Activated CD4-positive, alpha-beta T cell treated with anti-CD3 and anti-CD28 coated beads for 4 hours (primary cell): Measurements from ENCODE around the gene TMEM185B.
"Not testable (repeated sequence)": the region's sequence is repeated elsewhere in the genome, so short reads cannot be mapped to it uniquely, and the experiment has no call there.

Experiments used
- DNase-seq, 2 donors: peaks; one replicate each; pipeline ENCODE4 v3.0.0-alpha.2; 2020

The TMEM185B gene

DNA sequence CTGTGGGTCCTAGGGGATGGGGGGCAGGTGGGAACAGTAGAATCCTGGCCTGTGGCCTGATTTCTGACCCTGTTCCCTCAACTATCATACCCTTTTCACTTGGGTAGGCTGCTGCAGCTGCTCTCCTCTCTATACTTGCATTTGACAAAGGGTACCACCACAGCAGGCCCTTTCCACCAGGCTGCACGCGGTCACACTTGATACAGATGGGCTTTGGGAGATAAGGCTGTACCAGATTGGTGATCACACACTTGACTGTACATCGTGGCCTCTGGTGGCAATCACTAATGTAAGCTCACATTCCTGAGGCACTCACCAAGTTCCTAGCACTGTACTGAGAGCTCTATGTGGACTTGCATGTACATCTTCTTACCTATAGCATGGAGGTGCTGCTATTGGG lies 27.9 kb upstream of the TMEM185B start:
- DNase-seq: no peak

DNA sequence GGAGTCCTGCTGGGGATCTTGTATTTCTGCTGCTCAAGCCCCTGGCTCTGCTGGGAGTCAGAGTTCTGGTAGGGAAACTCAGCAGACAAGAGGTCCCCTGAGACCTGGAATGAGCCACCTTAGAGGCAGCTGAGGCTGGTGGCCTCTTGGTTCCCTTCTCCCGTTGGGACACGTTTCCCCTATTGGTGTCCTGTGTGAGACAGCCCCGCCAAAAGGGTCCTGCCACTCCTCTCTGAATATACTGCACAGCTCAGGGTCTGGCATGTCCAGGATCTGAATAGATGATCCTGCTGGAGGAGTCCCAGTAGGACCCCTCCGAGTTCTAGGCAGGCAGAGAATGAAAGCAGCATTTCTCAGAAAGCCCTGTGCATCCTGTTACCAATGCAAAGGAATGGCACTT lies 27.4 kb upstream of the TMEM185B start:
- no peak for DNase-seq

DNA sequence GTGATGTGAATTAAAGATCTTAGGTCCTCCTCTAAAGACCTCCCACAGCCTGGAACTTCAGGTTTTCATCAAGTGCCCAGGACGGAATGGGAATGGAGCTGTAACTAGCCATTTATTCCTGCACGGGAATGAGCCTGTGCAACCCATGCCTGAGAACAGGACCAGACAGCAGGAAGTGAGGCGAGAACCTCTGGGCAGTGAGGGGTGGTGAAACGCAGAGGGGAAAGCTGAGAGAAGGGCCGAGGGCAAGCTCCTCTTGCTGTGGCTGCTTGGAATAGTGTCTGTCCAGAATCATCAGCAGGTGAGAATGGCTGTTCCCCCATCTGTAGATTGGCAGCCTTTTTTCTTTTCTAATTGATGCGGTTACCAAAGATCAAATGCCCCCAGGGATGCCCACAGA lies 24.7 kb upstream of the TMEM185B start:
- DNase-seq: no peak

DNA sequence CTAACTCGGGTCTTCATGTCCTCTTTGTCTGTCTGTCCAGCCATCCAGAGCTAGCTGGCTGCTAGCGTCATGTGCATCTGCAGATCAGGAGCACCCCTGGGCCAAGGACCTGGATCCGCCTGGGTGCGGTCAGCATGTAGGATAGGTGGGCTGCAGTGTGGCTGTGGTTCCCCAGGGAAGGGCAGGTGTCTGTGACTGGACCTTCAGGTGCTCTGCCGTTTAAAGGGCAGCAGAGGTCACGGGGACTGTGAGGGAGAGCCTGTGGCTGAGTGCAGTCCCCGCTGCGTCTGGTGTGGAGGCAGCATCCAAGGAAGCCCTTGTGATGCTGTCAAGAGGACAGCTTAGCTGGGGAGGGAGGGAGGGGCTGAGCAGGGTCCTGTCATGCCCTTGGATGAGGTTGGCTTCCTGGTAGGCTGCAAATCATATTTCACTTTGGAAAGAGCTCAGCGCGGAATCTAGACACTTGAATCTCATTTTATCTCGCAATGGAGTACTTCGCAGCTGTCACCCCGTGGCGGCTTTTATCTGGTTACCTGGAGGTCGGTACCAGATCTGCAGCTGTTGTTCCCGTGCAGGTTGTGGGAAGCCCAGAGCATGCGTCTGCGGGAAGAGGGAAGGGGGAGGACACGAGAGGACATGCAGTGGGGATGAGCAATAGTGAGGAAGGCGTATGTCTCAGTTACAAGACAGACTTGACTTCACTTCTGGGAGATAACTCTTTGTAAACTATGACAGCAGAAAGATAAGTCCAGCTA lies 23.5 kb upstream of the TMEM185B start:
- no peak for DNase-seq

DNA sequence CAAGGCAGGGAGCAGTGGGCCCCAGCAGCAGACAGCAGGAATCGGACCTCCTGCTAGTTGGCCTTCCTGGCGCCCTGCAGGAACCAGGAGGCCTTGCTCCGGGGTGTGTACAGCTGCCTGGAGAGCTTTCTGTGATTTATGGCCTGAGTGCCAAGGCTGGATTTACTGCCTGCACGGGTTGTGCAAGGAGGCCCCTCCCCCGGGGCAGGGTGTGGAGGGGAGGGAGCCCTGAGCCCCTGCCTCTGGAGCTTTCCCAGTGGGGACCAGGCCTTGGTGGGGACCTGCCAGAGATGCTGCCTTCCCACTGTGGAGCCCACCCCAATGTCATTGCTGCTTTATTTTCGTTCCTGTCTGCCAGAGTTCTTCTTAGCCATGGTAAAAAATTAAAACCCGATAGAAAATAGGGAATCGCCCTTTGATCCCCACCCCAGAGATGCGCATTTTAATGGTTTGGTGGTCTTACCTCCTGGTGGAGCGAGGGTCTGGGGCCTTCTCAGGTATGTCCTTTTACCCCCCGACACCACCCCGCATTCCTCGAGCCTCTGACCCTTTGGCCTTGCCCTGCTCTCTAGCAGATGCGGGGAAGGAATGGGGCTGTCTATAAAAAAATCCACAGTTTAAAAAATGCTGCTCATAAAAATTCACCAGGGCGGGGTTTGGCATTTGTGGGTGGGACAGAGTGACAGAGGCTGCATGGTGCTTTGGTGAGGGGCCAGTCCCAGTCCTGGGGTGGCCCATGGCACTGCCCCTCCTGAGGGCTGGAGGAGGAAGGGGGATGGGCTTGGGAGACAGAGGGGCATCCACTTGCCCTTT lies 22.5 kb upstream of the TMEM185B start:
- no peak for DNase-seq

DNA sequence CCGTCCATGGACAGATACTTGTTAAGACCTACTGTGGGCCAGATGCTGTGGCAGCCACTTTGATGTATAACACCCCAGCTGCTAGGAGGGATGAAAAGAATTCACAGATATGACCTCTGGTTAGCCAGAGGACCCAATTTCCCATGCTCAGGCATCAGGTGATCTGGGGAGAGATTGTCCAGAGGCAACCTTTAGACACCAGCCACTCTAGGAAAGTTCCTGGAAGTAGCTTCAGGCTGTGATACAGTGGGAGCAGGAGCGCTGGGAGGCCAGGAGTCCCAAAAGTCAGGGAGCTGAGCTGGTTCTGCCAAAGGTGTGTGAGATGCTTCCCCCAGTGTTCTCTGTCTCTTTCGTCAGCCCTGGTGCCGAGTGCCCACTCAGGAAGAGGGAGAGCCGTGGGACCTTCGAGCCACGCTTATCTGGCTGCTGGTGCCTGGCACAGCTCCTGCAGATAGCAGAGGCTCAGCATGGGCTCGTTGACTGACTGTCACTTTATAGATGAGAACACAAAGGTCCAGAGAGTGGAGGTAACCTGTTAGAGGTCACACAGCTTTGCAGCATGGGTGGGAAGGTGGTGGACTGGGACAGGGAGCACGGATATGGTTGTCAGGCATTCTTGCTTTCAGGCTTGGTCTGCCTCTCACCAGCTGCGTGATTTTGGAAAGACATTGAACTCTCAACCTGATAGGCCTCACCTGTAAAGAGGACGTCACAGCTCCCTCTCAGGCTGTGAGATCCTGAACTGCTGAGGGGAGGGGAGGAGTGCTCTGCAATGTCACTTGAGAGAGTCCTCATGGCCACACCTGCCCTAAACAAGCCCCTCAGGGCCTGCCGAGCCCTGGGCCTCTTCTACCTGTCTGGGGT lies 21.7 kb upstream of the TMEM185B start:
- DNase-seq: no peak

DNA sequence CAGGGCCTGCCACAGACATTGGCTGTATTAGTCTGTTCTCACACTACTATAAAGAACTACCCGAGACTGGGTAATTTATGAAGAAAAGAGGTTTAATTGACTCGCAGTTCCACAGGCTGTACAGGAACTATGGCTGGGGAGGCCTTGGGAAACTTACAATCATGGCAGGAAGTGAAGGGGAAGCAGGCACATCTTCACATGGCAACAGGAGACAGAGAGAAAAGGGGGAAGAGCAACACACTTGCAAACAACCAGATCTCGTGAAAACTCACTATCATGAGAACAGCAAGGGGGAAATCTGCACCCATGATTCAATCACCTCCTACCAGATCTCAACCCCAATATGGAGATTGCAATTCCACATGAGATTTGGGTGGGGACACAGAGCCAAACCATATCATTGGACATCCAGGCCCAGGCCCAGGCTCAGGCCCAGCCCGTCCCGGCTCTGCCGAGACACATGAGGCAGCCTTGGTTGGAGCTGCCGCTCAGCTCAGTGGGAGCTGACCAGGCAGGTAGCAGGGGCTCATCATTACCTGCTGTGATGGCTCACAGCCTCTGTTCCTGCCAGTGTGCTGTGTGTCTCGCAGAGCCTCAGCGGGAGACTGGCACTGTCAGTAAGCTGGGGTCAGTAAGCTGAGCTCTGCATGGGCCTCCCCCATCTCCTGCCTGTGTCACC lies 20.8 kb upstream of the TMEM185B start:
- no peak for DNase-seq

DNA sequence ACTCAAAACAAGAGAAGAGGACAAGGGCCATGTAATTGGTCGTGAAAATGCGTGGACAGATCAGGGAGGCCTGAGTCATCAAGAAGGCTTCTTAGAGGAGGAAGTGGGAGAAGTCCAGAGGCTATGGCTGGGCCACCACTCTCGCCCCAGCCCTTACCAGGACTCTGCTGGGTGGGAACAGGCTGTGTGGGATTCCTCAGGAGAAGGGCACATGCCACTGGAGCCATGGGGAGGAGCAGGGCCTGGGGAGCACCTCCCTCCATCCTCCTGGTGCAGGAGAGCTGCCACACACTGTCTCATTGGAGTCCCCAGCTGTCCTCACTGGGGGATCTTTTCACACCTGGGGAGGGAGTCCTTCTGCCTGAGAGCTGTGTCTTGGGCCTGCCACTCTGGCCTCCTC lies 20.0 kb upstream of the TMEM185B start:
- DNase-seq: no peak

DNA sequence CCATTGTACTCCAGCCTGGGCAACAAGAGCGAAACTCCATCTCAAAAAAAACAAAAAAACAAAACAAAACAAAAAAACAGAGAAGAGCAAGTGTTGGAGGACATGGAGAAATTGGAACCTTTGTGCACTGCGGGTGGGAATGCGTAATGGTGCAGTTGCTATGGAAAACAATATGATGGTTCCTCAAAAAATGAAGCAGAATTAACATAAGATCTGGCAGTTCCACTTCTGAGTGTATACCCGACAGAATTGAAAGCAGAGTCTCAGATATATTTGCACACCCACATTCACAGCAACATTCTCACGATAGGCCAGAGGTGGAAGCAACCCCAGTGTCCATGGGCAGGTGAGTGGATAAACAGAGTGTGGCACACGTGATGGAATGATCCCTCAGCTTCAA lies 18.5 kb upstream of the TMEM185B start:
- DNase-seq: no peak

DNA sequence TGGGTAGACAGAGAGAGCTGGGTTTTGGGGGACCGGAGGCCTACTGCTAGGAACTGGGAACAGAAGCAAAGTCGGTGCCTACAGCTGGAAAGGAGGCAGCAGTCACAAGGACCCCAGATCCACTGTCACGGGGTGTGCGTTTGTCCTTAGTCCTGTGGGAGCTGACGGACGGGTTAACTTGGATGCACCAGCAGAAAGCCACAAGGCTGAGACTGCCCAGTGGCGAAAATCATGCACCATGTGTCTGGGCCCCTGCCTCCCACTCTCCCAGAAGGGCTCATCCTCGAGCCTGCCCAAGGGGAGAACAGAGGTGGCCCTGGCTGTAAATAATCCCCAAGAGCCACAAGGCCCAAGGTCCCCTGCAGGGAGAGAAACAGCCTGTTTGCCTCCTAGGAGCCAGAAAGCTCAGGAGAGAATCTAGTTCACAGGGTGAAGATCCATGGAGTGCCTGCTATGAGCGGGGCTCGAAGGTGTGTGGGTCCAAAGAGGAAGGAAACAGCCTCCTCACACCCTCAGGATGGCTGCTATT lies 17.8 kb upstream of the TMEM185B start:
- no peak for DNase-seq

DNA sequence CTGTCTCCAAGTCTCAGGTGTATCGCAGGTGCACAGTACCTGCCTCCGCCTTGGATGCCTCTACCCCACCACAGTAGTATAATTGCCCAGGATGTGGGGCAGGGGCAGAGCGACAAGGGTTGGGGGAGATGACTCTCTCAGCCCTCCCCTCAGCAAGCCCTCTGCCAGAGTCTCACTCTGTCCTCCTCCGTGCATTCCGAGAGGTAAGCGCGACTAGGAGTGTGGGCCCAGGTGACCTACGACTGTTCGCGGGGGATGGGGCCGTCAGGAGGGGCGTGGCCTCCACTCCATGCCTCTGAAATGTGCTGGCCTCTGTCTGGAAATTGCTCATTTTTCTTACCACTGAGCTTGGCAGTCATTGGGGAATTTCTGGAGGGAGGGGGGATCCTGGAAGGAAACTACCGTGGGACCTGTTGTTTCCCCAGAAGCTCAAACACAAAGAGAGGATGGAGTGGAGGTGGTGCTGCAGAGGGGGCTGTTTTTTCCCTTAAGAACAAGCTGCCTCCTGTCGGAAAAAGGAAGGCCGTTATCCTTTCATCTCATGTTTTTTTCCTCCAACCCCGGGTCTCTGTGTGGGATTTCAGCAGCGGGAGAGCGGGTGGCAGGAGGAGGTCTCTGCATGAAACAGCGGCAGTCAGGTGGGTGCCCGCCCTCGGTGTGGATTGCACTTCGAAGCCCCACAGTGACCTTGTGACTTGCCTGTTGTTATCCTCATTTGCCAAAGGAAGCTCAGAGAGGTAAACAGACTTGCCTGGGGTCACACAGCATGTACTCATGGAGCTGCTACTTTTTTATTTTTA lies 16.5 kb upstream of the TMEM185B start:
- no peak for DNase-seq

DNA sequence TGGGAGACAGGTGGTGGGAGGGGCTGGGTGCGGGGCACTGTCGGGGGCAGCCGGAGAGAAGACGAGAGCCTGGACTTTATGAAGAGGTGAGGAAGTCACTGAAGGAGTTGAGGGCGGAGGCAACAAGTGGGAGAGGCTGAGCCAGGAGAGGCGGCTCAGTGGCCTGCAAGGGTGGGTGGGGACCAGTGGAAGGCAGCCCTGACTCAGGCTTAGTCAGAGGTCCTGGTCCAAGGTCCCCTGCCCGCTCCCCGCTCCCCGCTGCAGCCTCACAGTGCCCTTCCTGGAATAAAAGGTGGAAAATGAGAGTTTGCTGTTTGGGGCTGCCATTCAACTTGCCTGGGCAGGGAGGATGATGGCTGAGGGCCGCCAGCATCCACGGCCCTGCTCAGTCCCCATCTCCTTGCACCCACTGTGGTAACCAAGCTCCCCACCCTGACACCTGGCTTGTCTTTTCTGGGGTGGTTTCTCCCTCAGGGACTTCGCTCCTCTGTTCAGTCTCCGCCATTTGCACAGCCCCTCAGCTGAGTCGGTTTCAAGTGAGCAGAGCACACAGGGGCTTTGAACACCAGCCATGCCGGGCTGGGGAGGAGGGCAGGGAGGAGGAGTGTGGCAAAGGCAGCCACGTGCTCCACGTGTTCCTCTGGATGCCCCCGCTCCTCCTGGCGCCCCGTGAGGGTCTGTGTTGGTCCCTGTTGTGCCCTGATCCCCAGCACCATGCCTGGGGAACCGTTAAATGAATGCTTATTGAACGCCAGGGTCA lies 15.7 kb upstream of the TMEM185B start:
- no peak for DNase-seq

DNA sequence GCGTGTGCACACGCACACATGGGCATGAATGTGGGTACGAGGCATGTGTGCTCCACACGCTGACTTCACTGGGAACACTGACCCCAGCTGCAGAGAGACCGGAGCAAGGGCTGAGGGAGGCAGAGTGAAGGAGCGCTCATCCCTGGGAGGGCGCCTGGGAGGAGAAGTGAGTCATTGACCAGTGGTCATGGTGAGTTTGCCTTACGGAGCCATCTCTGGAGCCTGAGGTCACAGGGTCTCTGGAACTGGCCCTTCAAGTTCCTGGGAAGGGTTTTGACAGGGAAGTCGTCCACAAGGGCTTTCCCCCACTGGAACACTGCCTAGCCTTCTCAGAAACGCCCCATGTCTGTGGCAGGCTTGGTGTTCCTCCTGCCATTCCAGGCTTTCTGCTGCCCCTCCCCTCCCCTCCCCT lies 14.3 kb upstream of the TMEM185B start:
- no peak for DNase-seq

DNA sequence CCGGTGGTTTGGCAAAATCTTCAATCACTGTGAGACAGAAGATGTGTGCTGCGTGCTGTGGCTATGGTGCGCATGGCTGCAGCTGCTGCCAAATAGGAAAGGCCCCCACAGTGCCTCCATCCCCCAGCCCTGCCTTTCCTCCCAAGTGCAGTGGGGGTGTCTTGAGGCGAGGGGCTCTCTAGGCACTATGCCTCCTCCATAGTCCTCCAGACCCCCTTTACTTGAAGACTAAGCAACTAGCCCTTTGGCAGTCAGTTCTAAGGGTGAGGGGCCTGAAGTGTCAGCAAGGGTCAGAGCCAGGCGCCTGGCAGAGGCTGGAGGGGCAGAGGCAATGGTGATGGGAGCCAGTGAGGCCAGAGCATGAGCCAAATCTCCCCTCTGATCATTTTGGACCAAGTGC lies 13.6 kb upstream of the TMEM185B start:
- DNase-seq: no peak

DNA sequence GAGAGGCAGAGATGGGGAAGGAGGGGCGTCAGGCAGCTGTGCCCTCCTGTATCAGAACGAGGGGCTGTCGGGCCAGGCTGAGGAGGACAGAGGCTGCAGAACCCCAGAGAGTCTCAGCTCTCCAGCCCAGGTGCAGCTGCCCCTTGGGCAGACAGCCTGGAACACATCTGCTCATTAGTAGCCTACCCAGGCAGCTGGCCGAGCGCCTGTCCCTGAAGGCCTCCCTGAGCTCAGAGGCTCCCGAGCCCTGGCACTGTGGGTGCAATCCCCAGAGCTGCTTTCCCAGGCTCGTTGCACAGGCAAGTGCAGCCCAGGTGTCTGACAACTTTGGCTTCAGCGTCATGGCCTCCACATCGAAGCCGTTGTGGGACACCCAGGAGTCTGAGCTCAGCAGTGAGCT lies 13.1 kb upstream of the TMEM185B start:
- DNase-seq: no peak

DNA sequence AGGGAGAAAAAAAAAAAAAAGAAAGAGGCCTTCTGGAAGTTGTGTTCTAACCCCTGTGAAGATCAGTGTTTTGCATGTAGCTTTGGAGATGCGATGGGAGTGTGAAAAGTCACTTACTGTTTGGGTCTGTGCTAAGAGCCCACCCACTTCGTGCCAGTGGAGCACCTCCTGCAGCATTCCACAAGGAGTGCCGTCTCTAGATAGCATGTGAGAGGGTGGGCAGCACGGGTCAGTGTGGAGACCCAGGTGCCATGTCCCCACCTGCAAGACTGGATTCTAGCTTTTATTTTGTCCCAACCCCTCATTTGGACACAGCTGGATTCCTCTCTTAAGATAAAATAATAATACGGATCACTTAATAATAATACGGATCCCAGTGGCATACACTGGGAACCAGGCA lies 12.5 kb upstream of the TMEM185B start:
- no peak for DNase-seq

DNA sequence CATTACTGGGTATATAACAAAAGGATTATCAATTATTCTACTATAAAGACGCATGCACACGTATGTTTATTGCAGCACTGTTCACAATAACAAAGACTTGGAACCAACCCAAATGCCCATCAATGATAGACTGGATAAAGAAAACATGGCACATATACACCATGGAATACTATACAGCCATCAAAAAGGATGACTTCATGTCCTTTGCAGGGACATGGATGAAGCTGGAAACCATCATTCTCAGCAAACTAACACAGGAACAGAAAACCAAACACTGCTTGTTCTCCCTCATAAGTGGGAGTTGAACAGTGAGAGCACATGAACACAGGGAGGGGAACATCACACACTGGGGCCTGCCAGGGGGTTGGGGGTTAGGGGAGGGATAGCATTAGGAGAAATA lies 12.0 kb upstream of the TMEM185B start:
- DNase-seq: not testable (repeated sequence)

DNA sequence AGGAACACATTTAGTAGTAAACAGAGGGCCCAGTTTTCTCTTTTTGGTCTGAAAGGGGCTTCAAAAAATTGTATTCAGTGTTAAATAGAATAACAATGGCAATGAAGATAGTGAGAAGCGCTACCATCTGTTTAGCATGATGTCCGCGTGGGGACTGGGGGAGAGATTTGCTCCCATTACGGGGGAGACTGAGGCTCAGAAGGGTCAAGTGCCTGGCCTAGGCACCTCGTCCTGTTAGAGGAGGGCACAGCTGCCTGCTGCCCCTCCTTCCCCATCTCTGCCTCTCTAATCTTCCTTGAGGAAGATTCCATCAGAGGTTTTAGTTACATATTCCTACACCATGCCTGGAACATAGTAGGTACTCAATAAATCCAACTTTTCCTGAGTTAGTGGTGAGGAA lies 10.1 kb upstream of the TMEM185B start:
- DNase-seq: no peak

DNA sequence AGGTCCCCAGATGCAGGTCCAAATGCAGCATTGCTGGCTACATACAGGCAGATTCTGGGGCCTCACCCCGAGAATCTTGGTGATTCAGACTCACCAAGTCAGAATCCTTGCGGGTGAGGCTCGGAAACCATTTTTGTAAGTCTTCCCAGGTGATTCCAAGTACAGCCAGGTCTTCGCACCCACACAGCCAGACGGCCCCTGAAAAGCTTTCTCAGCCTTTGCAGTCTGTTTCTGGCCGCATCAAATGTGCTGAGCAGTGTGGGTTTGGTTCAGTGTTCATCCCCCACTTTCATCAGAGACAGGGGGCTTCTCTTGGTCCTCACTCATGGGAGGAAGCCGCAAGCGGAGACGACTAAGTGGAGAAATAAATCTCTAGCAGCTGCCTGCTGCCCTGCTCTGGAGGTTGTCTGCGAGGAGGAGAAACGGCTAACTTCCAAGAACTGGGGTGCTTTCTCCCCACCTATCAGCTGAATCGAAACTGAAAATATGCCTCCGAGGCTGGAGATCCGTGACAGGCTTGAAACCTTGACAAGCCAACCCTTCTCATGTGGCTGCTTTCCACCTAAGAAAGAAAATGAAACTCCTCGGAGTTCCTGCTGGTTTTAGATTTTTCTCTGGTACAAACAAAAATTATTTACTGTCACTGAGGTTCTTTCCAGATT lies 8.9 kb upstream of the TMEM185B start:
- peak; percentile 72 to 74 for DNase-seq

DNA sequence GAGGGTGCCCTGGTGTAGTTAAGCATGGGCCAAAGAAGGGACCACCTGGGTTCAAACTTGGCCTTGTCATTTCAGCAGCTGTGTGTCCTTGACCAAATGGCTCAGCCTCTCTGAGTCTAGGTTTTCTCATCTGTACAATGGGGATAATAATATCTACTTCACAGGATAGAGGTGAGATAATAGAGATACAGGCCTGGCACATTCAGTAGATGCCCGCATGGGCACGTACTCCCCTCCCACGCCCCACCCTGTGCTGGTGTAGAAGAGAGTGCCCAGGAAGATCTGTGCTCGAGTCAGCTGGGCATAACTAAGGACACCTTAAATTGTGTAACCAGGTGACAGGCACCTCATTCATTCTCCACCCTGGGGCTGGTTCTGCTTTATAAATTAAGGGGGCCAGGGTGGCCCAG lies 8.4 kb upstream of the TMEM185B start:
- peak; percentile 46 to 68 for DNase-seq
